Activated naive CD4-positive, alpha-beta T cell treated with anti-CD3 and anti-CD28 coated beads for 36 hours (primary cell): ENCODE data around the gene RGS12. TPM values are rescaled to one million over a fixed set of nuclear protein-coding genes. Genes with fewer than 3 reads are reported as not detected.
A peak's percentile ranks its signal among the peaks of the same experiment; 100 is the strongest.

Source experiments
- CTCF ChIA-PET: fragments of 350-600 bp; sonication (Branson Sonifier 250); formaldehyde crosslinking; loops from one replicate; lab custom pipeline; 2021; ENCODE audit warnings: antibody characterized with exemption; lab: Charles Lee
- DNase-seq: peaks from one replicate; pipeline ENCODE4 v3.0.0-alpha.2; 2020
- H3K27ac Mint-ChIP-seq: one replicate; pipeline ENCODE4 v1.8.0; 2021; ENCODE audit warnings: mild to moderate bottlenecking, mixed read lengths
- H3K27me3 Mint-ChIP-seq: one replicate; pipeline ENCODE4 v1.8.0; 2021; ENCODE audit warnings: low read depth, mixed read lengths
- H3K36me3 Mint-ChIP-seq: one replicate; pipeline ENCODE4 v1.8.0; 2021; ENCODE audit warnings: low read depth, mixed read lengths
- H3K4me1 Mint-ChIP-seq: one replicate; pipeline ENCODE4 v1.8.0; 2021; ENCODE audit warnings: low read depth, mixed read lengths
- H3K4me3 Mint-ChIP-seq: one replicate; pipeline ENCODE4 v1.8.0; 2021; ENCODE audit warnings: mild to moderate bottlenecking, moderate library complexity, mixed read lengths
- H3K9me3 Mint-ChIP-seq: one replicate; pipeline ENCODE4 v1.8.0; 2021; ENCODE audit warnings: mixed read lengths
- intact Hi-C: fragments of 100-400 bp; cut with micrococcal nuclease; formaldehyde crosslinking; loops from one replicate; pipeline ENCODE4 v1.15.1; 2023
- total RNA-seq, 2 experiments: library from RNA; stranded (reverse); gene quantifications; one replicate each; pipeline ENCODE4 v1.2.3, GENCODE V29; 2021

Gene RGS12
- total RNA-seq, 2 experiments from 2014 or later: 8.7 to 8.9 TPM

DNA sequence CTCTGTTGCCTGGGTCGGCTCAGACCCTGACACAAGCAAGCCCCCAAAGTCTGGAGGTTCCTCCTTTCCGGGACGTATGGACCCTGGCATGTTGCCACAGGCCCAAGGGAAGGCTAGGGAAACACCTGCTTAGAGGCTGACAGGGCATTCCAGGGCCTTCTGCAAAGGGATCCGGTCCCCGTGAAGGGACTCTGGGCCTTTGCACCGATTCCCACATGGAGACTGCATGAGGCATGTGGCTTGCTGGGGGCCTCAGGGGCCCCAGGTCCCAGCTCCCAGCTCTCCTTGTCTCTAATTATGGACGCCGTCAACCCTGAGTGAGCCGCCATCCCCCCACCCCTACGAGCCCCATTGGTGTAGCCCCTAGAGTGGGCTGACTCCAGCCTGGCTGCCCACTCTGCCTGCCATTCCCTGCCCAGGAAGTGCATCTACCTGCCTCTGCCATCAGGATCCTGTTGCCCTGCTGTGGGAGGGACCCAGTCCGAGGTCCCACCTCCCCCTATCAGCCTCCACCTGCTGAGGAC is 4.2 kb upstream of the RGS12 start:
- Mint-ChIP-seq H3K36me3 (no peaks in the 10 kb centered on the region), H3K27ac (no peak overlapping the region), H3K4me3 (no peak overlapping the region), H3K9me3 (no peaks in the 10 kb centered on the region), H3K27me3 (peaks cover 6% of the 10 kb centered on the region), H3K4me1 (peaks cover 9% of the 10 kb centered on the region)
- intact Hi-C loops: no loop called here
- CTCF ChIA-PET: no interaction called here
- DNase-seq: no peak

DNA sequence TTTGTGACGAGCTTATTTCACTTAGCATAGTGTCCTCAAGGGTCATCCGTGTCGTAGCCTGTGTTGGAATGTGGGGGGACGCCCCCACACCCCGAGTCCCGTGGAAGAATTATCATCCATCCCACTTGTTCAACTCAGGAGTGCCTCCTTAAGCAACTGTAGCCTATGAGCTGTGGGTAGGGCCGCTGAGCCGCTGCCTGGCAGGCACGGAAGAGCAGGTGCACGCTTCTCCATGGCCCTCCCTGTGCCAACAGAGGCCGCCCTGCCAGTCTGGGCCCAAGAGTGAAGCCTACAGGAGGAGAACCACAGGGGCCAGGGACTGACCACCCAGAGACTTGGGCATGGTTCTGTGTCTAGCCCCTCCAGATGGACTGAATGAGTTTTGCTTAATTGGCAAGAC is 2.3 kb upstream of the RGS12 start:
- intact Hi-C loops: loop anchor here (5.0 kb wide), 1 partner anchor 88 kb away; no protein-coding TSS in a partner anchor
- Mint-ChIP-seq H3K4me3 (no peak overlapping the region), H3K9me3 (no peaks in the 10 kb centered on the region), H3K4me1 (peaks cover 9% of the 10 kb centered on the region), H3K27me3 (peaks cover 6% of the 10 kb centered on the region), H3K36me3 (no peaks in the 10 kb centered on the region), H3K27ac (no peak overlapping the region)
- no peak for DNase-seq
- CTCF ChIA-PET: interaction anchor here (0.7 kb wide), 1 partner anchor 26 kb away, joined by 3 read pairs; no protein-coding TSS in a partner anchor

DNA sequence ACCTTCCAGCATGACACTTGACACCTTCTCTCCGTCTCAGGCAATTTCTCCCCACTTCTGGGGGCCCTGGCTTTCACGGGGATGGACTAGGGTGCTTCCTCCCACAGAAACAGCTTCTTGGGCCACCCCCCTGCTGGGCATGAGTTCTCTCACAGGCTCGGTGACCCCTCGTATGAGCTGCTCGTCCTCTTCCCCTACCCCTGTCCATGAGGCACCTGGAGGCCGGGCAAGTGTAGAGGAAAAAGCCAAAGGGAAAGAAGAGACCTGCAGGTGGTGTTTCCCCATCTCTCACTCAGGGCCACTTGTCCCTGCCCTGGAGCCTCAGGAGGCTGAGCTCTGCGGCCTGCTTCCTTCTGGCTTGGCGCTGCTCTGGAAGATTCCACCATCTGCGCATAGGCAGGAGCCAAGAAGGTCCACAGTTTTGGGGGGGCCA is 1.9 kb upstream of the RGS12 start:
- intact Hi-C loops: loop anchor here (5.0 kb wide), 1 partner anchor 89 kb away; no protein-coding TSS in a partner anchor
- CTCF ChIA-PET: interaction anchor here (0.7 kb wide), 1 partner anchor 26 kb away, joined by 3 read pairs; no protein-coding TSS in a partner anchor
- H3K9me3 Mint-ChIP-seq: no peaks in the 10 kb centered on the region
- H3K27ac Mint-ChIP-seq: no peak overlapping the region
- H3K27me3 Mint-ChIP-seq: peaks cover 6% of the 10 kb centered on the region
- peaks cover 9% of the 10 kb centered on the region for H3K4me1 Mint-ChIP-seq
- H3K36me3 Mint-ChIP-seq: no peaks in the 10 kb centered on the region
- no peak overlapping the region for H3K4me3 Mint-ChIP-seq
- no peak for DNase-seq

DNA sequence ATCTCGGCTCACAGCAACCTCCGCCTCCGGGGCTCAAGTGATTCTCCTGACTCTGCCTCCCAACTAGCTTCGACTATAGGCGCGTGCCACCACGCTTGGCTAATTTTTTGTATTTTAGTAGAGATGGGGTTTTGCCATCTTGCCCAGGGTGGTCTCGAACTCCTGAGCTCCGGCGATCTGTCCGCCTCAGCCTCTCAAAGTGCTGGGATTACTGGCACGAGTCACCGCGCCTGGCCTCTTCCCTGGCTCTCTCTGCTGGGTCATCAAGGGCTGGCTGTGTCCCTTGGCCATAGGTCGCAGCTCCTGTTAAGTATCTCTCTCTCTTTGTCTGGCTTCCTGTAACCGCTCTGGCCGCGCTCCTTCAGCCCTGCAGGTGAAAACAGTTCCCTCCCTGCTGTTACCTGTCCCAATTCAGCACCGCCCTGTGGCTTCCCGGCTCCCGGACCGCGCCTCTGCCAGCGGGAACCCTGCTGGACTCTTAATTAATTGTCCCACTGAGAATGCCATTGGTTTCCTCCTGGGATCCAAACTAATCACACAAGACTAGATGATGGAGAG is 1.3 kb upstream of the RGS12 start:
- Mint-ChIP-seq H3K36me3 (no peaks in the 10 kb centered on the region), H3K27ac (no peak overlapping the region), H3K4me3 (peak overlapping the region; percentile 93), H3K4me1 (peaks cover 9% of the 10 kb centered on the region), H3K27me3 (peaks cover 6% of the 10 kb centered on the region), H3K9me3 (no peaks in the 10 kb centered on the region)
- CTCF ChIA-PET: no interaction called here
- no peak for DNase-seq
- intact Hi-C loops: loop anchor here (5.0 kb wide), 1 partner anchor 89 kb away; no protein-coding TSS in a partner anchor

DNA sequence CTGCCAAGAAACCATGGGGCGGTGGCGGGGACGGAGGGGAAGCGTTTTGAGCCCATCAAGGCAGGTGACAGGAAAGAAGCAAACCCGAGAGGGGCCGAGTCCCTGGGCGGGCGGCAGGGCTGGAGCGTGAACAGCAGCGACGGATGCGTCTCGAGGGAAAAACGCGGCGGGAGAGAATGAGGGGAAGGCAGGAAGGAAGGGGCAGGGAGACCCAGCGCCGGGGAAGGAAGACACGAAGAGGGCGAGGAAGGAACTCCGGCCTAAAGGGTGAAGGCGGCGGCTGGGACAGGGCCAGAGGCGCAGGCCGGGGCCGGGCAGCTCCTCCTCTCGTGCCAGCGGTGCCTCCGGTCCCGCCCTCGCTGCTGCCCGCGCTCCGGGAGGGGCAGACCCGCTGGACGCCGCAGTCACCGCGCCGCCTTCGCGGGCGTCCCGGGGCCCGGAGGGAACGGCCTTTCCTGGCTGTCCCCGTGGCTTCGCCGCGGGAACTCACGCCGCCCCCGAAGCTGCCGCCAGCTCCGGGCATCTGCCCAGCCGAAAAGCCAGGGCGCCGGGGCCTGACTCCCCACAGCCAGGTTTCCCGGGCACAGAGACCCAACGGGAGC is 751 bp upstream of the RGS12 start:
- CTCF ChIA-PET: no interaction called here
- DNase-seq: peak; percentile 36
- Mint-ChIP-seq H3K27me3 (peaks cover 3% of the 10 kb centered on the region), H3K4me3 (peak overlapping the region; percentile 93), H3K4me1 (peaks cover 9% of the 10 kb centered on the region), H3K9me3 (no peaks in the 10 kb centered on the region), H3K36me3 (no peaks in the 10 kb centered on the region), H3K27ac (no peak overlapping the region)
- intact Hi-C loops: loop anchor here (1.0 to 5.0 kb wide), 5 partner anchors 10 to 329 kb away; partner anchors contain the start of genes GRK4, HTT, HTT-AS and LRPAP1

DNA sequence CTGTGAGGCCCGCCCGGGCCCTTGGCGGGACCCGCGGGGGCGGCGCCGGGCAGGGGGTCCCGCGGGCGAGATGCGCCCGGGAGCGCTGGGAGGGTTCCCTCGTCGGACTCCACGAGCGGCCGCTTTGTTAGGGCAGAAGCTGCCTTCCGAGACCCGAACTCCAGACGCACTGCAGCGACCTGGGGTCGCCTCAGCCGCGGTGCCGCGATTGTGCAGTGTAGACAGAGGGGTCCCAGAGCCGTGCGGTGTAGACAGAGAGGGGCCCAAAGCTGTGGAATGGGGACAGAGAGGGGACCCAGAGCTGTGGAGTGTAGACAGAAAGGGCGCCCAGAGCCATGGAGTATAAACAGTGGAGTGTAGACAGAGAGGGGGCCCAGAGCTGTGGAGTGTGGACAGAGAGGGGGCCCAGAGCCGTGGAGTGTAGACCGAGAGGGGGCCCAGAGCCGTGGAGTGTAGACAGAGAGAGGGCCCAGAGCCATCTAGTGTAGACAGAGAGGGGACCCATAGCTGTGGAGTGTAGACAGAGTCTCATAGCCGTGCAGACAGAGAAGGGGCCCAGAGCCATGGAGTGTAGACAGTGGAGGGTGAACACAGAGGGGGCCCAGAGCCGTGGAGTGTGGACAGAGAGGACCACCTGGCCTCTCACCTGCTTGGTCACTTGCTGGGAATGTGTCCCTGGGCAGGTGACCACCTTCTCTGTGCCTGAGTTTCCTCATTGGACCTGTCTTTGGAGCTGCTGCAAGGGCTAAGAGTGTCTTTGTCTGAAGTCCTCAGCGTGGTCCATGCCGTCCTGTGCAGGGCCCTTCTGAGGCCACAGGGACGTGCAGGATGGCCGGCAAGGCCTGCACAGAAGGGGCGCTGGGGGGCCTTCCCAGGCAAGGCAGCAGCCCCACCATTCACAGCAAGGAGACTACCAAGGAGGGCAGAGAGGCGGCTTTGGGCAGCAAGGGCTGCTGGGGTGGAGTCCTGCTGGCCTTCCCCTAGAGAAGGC is 875 bp downstream of the RGS12 start:
- peaks cover 9% of the 10 kb centered on the region for H3K4me1 Mint-ChIP-seq
- intact Hi-C loops: loop anchor here (2.0 to 5.0 kb wide), 2 partner anchors 91 to 331 kb away; partner anchors contain the start of genes GRK4 and NOP14
- H3K9me3 Mint-ChIP-seq: peaks cover 4% of the 10 kb centered on the region
- DNase-seq: no peak
- CTCF ChIA-PET: no interaction called here
- no peaks in the 10 kb centered on the region for H3K36me3 Mint-ChIP-seq
- H3K27me3 Mint-ChIP-seq: no peaks in the 10 kb centered on the region
- H3K27ac Mint-ChIP-seq: no peak overlapping the region
- H3K4me3 Mint-ChIP-seq: peak overlapping the region; percentile 66

DNA sequence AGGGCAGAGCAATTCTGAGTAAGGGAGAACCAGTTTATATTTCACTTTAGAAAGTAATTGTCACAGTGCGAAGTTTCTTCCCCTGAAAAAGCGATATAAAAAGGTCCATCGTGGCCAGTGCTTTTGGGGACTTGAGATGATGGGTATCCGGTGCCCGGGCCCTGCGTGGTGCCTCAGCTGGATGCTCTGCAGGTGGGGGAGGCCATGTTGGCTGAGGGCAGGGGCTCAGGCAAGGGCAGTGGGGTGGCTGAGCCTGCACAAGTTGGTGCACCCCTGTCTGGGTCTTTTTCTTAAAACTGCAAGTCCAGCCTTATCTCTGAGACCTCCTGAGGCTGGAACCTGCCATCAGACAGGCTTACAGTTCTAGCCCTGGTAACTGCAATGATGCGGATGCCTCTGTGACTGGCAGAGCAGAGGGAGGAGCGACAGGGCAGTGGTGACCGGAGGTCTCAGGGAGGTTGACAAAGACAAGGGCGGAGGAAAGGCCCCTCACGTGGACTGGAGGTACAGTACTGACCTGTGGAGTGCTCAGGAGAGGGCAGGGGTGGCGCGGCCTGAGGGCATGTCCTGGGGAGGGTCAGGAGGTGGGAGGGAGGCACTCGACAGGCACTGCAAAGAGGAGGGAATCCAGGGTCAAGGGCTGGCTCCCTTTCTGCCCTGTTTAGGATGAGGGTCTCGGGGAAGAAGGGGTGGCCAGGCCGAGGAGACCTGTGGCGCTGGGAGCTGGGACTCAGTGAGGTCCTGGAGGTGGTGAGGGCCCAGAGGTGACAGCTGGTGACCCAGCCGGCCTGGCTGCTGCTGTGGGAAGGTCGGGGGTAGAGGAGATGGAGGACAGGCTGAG is 1.8 kb downstream of the RGS12 start:
- no peaks in the 10 kb centered on the region for H3K36me3 Mint-ChIP-seq
- no peak for DNase-seq
- H3K4me1 Mint-ChIP-seq: peaks cover 9% of the 10 kb centered on the region
- intact Hi-C loops: loop anchor here (5.0 kb wide), 1 partner anchor 92 kb away; no protein-coding TSS in a partner anchor
- H3K4me3 Mint-ChIP-seq: peak overlapping the region; percentile 13
- CTCF ChIA-PET: no interaction called here
- H3K27ac Mint-ChIP-seq: no peak overlapping the region
- no peaks in the 10 kb centered on the region for H3K27me3 Mint-ChIP-seq
- peaks cover 4% of the 10 kb centered on the region for H3K9me3 Mint-ChIP-seq

DNA sequence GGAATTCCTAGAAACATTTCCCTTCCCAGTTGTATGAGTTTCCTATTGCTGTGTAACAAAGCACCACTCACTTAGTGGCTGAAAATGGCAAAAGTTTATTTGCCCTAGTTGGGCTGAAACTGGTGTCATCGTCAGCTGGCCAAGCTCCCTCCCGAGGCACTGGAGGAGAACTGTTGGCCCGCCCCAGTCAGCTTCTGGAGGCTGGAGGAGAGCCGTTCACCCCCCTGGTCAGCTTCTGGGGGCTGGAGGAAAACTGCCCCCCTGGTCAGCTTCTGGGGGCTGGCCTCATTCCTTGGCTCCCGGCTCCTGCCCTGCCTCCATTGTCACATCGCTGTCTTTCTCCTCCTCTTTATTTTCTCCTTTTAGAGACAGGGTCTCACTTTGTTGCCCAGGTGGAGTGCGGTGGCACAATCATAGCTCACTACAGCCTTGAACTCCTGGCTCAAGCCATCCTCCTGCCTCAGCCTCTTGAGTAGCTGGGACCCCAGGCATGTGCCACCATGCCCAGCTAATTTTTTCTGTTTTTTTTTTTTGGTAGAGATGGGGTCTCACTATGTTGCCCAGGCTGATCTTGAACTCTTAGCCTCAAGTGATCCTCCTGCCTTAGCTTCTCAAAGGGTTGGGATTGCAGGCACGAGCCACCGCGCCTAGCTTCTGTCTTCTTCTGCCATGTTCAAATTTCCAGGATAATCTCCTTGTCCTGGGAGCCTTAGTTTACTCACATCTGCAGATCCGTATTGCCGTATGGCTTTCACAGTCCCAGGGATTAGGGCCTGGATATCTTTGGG is 3.2 kb downstream of the RGS12 start:
- peaks cover 14% of the 10 kb centered on the region for H3K4me1 Mint-ChIP-seq
- no peak overlapping the region for H3K27ac Mint-ChIP-seq
- peaks cover 4% of the 10 kb centered on the region for H3K9me3 Mint-ChIP-seq
- no peaks in the 10 kb centered on the region for H3K27me3 Mint-ChIP-seq
- no peaks in the 10 kb centered on the region for H3K36me3 Mint-ChIP-seq
- CTCF ChIA-PET: interaction anchor here (0.7 kb wide), 1 partner anchor 29 kb away, joined by 3 read pairs; no protein-coding TSS in a partner anchor
- no peak for DNase-seq
- no peak overlapping the region for H3K4me3 Mint-ChIP-seq
- intact Hi-C loops: no loop called here

DNA sequence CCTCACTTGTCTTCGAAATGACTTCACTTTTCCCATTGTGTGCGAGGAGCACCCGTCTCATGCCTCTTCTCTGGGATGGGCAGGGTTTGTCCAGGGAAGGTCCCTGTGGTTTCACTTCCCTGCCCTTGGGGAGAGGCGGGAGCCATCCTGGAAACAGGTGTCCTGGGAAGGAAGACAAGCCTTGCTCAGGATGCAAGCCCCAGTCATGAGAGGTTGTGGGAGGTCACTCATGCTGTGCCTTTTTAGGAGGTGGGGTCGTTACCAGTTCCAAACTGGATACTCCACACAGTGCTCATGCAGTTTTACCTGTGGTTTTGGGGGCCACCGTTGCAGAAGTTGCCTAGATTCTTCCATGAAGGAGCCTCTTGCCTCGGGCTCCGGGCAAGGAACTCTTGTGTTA is 3.8 kb downstream of the RGS12 start:
- no peaks in the 10 kb centered on the region for H3K36me3 Mint-ChIP-seq
- peaks cover 4% of the 10 kb centered on the region for H3K9me3 Mint-ChIP-seq
- peaks cover 17% of the 10 kb centered on the region for H3K4me1 Mint-ChIP-seq
- DNase-seq: no peak
- intact Hi-C loops: no loop called here
- H3K4me3 Mint-ChIP-seq: no peak overlapping the region
- no peak overlapping the region for H3K27ac Mint-ChIP-seq
- no peaks in the 10 kb centered on the region for H3K27me3 Mint-ChIP-seq
- CTCF ChIA-PET: no interaction called here

DNA sequence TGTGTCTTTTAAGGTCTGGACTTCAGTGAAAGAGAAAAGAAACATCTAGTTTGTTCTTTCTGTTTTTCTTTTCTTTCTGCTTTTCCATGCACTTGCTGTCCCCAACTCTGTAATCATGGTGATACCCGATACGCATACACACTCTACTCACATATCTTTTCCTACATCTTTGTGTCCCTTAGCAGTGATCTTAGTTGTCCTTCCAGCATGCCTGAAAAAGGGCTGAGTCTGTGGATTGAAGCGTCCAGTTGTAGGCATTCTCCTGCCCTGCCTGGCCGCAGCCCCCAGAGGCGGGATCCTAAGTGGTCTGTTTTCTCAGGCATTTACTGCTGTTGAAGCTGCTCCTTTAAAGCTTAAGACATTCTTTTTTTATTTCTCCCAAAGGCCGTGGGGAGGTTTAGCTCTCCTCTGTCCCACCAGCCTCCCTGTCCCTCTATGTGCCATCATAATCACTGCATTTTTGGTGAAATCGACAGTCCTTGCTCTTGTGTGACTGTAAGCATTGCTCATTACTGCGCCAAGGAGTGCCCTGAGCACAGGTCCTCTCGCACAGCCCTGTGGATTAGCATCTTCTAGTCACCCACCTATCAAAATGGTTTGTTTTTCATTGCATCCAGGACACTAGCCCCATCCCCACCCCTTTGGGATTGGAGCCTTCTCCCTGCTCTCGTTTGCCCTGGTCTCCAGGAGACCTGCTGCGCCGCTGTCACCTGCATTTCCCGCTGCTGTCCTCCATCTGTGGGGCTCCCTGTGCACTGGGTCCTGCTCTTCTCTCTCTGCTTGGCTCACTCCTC is 4.4 kb downstream of the RGS12 start:
- Mint-ChIP-seq H3K4me3 (no peak overlapping the region), H3K4me1 (peaks cover 20% of the 10 kb centered on the region), H3K27me3 (no peaks in the 10 kb centered on the region), H3K27ac (no peak overlapping the region), H3K36me3 (no peaks in the 10 kb centered on the region), H3K9me3 (peaks cover 4% of the 10 kb centered on the region)
- CTCF ChIA-PET: interaction anchor here (1.2 to 1.3 kb wide), 2 partner anchors 9 to 49 kb away, joined by 3 to 4 read pairs; no protein-coding TSS in a partner anchor
- intact Hi-C loops: no loop called here
- DNase-seq: no peak
